ENCODE results near the gene PDZD11.
"Not testable (repeated sequence)": the region's sequence is repeated elsewhere in the genome, so short reads cannot be mapped to it uniquely, and the experiment has no call there.

Gene PDZD11, protein sequence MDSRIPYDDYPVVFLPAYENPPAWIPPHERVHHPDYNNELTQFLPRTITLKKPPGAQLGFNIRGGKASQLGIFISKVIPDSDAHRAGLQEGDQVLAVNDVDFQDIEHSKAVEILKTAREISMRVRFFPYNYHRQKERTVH
- total RNA-seq = 7.4 to 8.3 (median 7.7) reads per million in 3 donors

DNA sequence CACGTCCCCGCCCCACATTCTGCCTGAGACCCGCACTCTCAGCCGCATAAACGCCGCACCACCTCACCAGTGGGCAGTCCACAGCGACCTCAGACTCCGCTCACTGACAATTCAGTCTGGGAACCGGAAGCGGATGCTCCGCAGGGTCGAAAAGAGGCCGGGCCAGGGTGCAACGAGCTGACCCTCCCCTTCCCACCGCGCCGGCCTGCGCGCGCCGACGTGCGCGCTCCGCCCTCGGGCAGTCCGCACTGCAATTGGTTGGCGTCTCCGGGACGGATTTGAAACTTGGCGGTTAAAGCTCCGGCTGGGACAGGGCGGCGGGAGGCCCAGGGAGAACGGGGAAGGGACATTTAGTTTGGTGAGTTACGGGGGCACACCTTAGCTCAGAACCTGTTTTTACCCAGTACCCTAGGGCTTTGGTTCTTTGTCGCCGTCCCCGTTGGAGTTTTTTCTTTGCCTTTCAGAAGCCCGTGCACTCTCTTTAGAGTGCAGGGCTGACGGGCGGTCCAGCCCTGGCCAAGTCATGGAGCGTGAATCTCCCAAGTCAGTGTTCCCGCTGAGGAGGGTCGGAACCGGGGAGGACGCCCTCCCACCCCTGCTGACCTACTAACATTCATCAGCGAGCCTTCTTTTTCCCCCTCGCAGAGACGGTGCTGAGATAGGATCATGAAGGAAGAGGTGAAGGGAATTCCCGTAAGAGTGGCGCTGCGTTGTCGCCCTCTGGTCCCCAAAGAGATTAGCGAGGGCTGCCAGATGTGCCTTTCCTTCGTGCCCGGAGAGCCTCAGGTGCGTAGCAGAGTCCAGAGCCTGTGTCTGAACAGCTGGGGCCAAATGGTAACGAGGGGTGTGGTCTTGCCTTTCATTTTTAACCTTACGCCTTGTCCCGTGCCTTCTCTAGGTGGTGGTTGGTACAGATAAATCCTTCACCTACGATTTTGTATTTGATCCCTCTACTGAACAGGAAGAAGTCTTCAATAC lies at the start of gene PDZD11, which contains the start of gene KIF4A:
PDZD11 (minus strand) TSS at position 135 of the 978 bp plus-strand sequence. CDS start 586 bp downstream, outside the sequence.
KIF4A (plus strand) TSS at position 312 of the 978 bp plus-strand sequence; CDS start at position 667, 355 bp downstream.
- Histone ChIP-seq H3K4me1 (ENCODE audit: control insufficient read depth, insufficient read depth, low read length, poor library complexity, severe bottlenecking) (no peaks in the 10 kb centered on the region), H3K27me3 (replicated peaks; ENCODE audit: control insufficient read depth, insufficient read depth, low read length, poor library complexity, severe bottlenecking) (no peaks in the 10 kb centered on the region), H3K36me3 (ENCODE audit: control insufficient read depth, insufficient read depth, low read length) (no peaks in the 10 kb centered on the region), H3K9me3 (ENCODE audit: control insufficient read depth, low read length) (no peaks in the 10 kb centered on the region), H3K4me3 (ENCODE audit: insufficient read depth, low read depth, low read length, poor library complexity, severe bottlenecking) (peak within 1 kb of the TSS; percentile 62), H3K27ac (ENCODE audit: insufficient read depth, low read length, poor library complexity, severe bottlenecking) (peak within 1 kb of the TSS; percentile 51)
- peak; percentile 55 to 71 (median 64) for DNase-seq

DNA sequence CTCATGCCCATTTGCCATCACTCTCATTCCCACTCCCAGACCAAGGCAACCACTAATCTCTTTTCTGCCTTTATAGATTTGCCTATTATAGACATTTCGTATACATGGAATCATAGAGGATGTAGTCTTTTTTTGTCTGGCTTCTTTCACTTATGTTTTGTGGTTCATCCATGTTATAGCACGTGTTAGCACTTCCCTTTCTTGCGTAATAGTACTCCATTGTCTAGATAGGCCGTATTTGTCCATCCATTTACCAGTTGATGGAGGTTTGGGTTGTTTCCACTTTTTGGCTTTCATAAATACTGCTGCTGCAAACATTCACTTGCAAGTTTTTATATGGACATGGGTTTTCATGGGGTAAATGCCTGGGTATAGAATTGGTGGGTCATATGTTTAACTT lies 48.6 kb upstream of the PDZD11 start:
- no peak overlapping the region for H3K27ac ChIP-seq (ENCODE audit: insufficient read depth, low read length, poor library complexity, severe bottlenecking)
- H3K27me3 ChIP-seq (replicated peaks; ENCODE audit: control insufficient read depth, insufficient read depth, low read length, poor library complexity, severe bottlenecking) = no peaks in the 10 kb centered on the region
- no peaks in the 10 kb centered on the region for H3K4me1 ChIP-seq (ENCODE audit: control insufficient read depth, insufficient read depth, low read length, poor library complexity, severe bottlenecking)
- DNase-seq = no peak
- no peaks in the 10 kb centered on the region for H3K9me3 ChIP-seq (ENCODE audit: control insufficient read depth, low read length)
- no peak overlapping the region for H3K4me3 ChIP-seq (ENCODE audit: insufficient read depth, low read depth, low read length, poor library complexity, severe bottlenecking)
- H3K36me3 ChIP-seq (ENCODE audit: control insufficient read depth, insufficient read depth, low read length) = no peaks in the 10 kb centered on the region

DNA sequence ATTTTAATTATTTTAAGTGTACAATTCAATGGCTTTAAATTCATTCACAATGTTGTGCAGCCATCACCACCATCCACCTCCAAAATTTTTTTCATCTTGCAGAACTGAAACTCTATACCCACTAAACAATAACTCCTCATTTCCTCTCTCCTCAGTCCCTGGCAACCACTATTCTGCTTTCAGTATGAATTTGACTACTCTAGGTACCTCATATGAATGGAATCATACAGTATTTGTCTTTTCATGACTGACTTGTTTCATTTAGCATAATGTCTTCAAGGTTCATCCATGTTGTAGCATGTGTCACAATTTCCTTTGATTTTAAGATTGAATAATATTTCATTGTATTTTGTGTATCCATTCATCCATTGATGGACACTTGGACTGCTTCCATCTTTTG lies 47.0 kb upstream of the PDZD11 start:
- DNase-seq = no peak
- H3K4me1 ChIP-seq (ENCODE audit: control insufficient read depth, insufficient read depth, low read length, poor library complexity, severe bottlenecking) = no peaks in the 10 kb centered on the region

DNA sequence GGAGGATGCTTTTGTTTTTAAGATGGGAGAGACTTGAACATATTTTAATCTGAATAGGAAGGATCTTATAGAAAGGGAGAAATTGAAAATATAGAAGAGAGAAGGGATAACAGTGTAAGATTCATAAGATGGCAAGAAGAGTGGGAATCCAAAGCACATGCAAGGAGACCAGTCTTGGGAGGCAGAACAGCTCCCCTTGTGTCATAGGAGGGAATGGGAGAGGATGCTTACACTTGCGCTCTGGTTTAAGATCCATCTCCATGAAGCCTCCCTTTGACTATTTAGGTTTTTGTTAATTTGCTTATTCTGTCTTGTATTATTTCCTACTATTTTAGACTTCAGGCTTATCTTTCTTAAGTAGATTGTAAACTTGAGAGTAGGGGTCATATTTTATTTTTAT lies 42.9 kb upstream of the PDZD11 start:
- H3K9me3 ChIP-seq (ENCODE audit: control insufficient read depth, low read length) = no peaks in the 10 kb centered on the region
- no peak for DNase-seq
- H3K4me1 ChIP-seq (ENCODE audit: control insufficient read depth, insufficient read depth, low read length, poor library complexity, severe bottlenecking) = no peaks in the 10 kb centered on the region
- H3K36me3 ChIP-seq (ENCODE audit: control insufficient read depth, insufficient read depth, low read length) = no peaks in the 10 kb centered on the region
- H3K27me3 ChIP-seq (replicated peaks; ENCODE audit: control insufficient read depth, insufficient read depth, low read length, poor library complexity, severe bottlenecking) = no peaks in the 10 kb centered on the region
- no peak overlapping the region for H3K27ac ChIP-seq (ENCODE audit: insufficient read depth, low read length, poor library complexity, severe bottlenecking)
- no peak overlapping the region for H3K4me3 ChIP-seq (ENCODE audit: insufficient read depth, low read depth, low read length, poor library complexity, severe bottlenecking)

More for the DNA sequence above, 47.0 kb upstream of the PDZD11 start:
- Histone ChIP-seq H3K27ac (ENCODE audit: insufficient read depth, low read length, poor library complexity, severe bottlenecking) (no peak overlapping the region), H3K9me3 (ENCODE audit: control insufficient read depth, low read length) (no peaks in the 10 kb centered on the region), H3K4me3 (ENCODE audit: insufficient read depth, low read depth, low read length, poor library complexity, severe bottlenecking) (no peak overlapping the region), H3K36me3 (ENCODE audit: control insufficient read depth, insufficient read depth, low read length) (no peaks in the 10 kb centered on the region), H3K27me3 (replicated peaks; ENCODE audit: control insufficient read depth, insufficient read depth, low read length, poor library complexity, severe bottlenecking) (no peaks in the 10 kb centered on the region)

DNA sequence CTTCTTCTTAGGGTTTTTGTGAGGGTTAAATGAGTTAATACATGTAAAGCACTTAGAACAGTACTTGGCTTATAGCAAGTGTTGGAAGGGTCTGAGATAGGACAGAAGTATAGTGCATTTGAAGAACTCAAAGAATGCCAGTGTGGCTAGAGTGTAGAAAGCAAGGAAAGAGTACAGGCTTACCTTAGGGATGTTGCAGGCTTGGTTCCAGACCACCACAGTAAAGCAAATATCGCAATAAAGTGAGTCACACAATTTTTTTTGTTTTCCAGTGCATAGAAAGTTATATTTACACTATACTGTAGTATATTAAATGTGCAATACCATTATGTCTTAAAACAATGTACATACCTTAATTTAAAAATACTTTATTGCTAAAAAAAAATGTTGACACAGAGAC lies 41.4 kb upstream of the PDZD11 start:
- no peaks in the 10 kb centered on the region for H3K27me3 ChIP-seq (replicated peaks; ENCODE audit: control insufficient read depth, insufficient read depth, low read length, poor library complexity, severe bottlenecking)
- H3K36me3 ChIP-seq (ENCODE audit: control insufficient read depth, insufficient read depth, low read length) = no peaks in the 10 kb centered on the region
- H3K9me3 ChIP-seq (ENCODE audit: control insufficient read depth, low read length) = no peaks in the 10 kb centered on the region
- no peak overlapping the region for H3K4me3 ChIP-seq (ENCODE audit: insufficient read depth, low read depth, low read length, poor library complexity, severe bottlenecking)
- no peak for DNase-seq
- no peak overlapping the region for H3K27ac ChIP-seq (ENCODE audit: insufficient read depth, low read length, poor library complexity, severe bottlenecking)
- no peaks in the 10 kb centered on the region for H3K4me1 ChIP-seq (ENCODE audit: control insufficient read depth, insufficient read depth, low read length, poor library complexity, severe bottlenecking)

DNA sequence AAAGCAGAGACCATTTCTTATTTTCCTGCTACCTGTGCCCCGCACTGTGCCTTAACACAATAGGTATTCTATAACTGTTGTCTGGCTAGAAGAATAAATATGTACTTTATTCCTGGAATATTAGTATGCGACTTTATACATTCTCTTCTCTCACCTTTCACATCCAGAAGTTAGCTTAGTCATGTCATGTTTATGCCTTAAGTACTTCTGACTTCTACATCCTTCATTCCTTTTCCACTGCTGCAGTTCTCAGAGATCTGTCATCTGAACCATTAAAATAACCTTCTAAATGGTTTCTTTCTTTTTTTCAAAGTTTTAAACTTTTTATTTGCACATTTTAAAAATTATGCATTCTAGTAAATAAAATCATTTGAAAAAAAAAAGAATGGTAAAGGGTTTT lies 34.6 kb upstream of the PDZD11 start:
- no peak overlapping the region for H3K4me3 ChIP-seq (ENCODE audit: insufficient read depth, low read depth, low read length, poor library complexity, severe bottlenecking)
- no peak for DNase-seq
- H3K27ac ChIP-seq (ENCODE audit: insufficient read depth, low read length, poor library complexity, severe bottlenecking) = no peak overlapping the region
- no peaks in the 10 kb centered on the region for H3K4me1 ChIP-seq (ENCODE audit: control insufficient read depth, insufficient read depth, low read length, poor library complexity, severe bottlenecking)
- no peaks in the 10 kb centered on the region for H3K27me3 ChIP-seq (replicated peaks; ENCODE audit: control insufficient read depth, insufficient read depth, low read length, poor library complexity, severe bottlenecking)
- H3K36me3 ChIP-seq (ENCODE audit: control insufficient read depth, insufficient read depth, low read length) = no peaks in the 10 kb centered on the region
- no peaks in the 10 kb centered on the region for H3K9me3 ChIP-seq (ENCODE audit: control insufficient read depth, low read length)

DNA sequence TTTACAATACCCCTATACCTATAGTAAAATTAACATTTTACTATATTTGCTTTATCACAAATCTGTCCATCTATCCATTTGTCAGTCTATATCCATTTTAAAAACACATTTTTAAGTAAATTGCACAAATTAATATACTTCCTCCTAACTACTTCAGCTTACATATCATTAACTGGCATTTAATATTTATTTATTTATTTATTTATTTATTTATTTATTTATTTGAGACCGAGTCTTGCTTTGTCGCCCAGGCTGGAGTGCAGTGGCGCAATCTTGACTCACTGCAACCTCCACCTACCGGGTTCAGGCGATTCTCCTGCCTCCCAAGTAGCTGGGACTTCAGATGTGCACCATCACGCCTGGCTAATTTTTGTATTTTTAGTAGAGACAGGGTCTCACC lies 33.9 kb upstream of the PDZD11 start:
- DNase-seq; H3K27me3 ChIP-seq (replicated peaks; ENCODE audit: control insufficient read depth, insufficient read depth, low read length, poor library complexity, severe bottlenecking); H3K27ac ChIP-seq (ENCODE audit: insufficient read depth, low read length, poor library complexity, severe bottlenecking): not testable (repeated sequence)

DNA sequence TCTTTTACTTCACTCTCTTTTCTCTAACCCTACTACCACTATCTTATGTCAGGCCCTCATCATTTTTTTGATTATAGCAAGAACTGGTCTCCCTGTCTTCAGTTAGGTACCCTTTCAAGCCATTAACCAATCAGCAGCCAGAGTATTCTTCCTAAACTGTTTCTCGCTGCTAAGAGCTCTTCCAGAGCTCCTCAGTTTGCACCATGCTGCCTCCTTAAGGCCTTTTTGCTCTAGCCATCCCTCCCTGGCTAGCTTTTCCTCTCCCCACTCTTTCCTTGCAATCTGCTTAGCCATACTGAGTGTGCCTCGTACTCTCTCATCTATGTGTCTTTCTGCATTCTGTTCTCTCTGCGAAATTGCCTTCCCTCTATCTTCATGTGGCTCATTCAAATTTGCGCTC lies 33.1 kb upstream of the PDZD11 start:
- Histone ChIP-seq H3K27ac (ENCODE audit: insufficient read depth, low read length, poor library complexity, severe bottlenecking) (no peak overlapping the region), H3K36me3 (ENCODE audit: control insufficient read depth, insufficient read depth, low read length) (no peaks in the 10 kb centered on the region)
- no peak for DNase-seq

More for the DNA sequence above, 33.9 kb upstream of the PDZD11 start:
- H3K4me1 ChIP-seq (ENCODE audit: control insufficient read depth, insufficient read depth, low read length, poor library complexity, severe bottlenecking); H3K9me3 ChIP-seq (ENCODE audit: control insufficient read depth, low read length); H3K36me3 ChIP-seq (ENCODE audit: control insufficient read depth, insufficient read depth, low read length); H3K4me3 ChIP-seq (ENCODE audit: insufficient read depth, low read depth, low read length, poor library complexity, severe bottlenecking): not testable (repeated sequence)

DNA sequence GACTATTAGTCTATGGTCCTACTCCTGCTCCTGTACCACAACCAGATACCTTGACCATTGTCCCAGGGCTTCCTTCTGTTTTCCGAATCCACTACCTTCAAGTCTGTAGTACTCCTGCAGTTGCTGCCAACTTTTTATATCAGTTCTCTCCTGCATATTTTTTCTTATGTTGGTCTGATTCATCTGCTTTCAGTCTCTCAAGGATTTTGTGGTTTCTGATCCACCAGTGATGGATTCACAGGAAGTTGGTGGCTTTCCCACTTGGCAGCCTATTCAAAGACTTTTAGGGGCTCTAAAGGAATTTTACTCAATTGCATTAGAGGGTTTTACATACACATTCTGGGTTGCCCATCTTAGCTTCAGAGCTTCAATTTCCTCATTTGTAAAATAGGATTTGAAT lies 23.8 kb upstream of the PDZD11 start:
- Histone ChIP-seq H3K9me3 (ENCODE audit: control insufficient read depth, low read length) (no peaks in the 10 kb centered on the region), H3K4me1 (ENCODE audit: control insufficient read depth, insufficient read depth, low read length, poor library complexity, severe bottlenecking) (no peaks in the 10 kb centered on the region), H3K4me3 (ENCODE audit: insufficient read depth, low read depth, low read length, poor library complexity, severe bottlenecking) (no peak overlapping the region), H3K27ac (ENCODE audit: insufficient read depth, low read length, poor library complexity, severe bottlenecking) (no peak overlapping the region), H3K27me3 (replicated peaks; ENCODE audit: control insufficient read depth, insufficient read depth, low read length, poor library complexity, severe bottlenecking) (no peaks in the 10 kb centered on the region), H3K36me3 (ENCODE audit: control insufficient read depth, insufficient read depth, low read length) (no peaks in the 10 kb centered on the region)
- no peak for DNase-seq

More for the DNA sequence above, 33.1 kb upstream of the PDZD11 start:
- Histone ChIP-seq H3K9me3 (ENCODE audit: control insufficient read depth, low read length) (no peaks in the 10 kb centered on the region), H3K27me3 (replicated peaks; ENCODE audit: control insufficient read depth, insufficient read depth, low read length, poor library complexity, severe bottlenecking) (no peaks in the 10 kb centered on the region), H3K4me1 (ENCODE audit: control insufficient read depth, insufficient read depth, low read length, poor library complexity, severe bottlenecking) (no peaks in the 10 kb centered on the region), H3K4me3 (ENCODE audit: insufficient read depth, low read depth, low read length, poor library complexity, severe bottlenecking) (no peak overlapping the region)

DNA sequence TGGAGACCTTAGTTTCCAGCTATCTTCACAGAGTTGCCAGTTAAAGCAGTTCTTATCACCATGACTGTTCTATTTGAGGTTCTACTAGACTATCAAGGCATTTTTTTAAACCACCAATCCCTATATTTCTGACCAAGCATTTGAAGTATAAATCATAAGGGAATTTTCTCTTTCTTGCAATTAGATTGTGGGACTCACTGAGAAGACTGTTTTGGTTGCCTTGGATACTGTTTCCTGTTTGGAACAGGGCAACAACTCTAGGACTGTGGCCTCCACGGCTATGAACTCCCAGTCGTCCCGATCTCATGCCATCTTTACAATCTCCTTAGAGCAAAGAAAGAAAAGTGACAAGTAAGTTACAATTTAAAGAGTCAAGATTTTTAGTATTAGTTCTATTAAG lies 12.0 kb upstream of the PDZD11 start:
- Histone ChIP-seq H3K4me1 (ENCODE audit: control insufficient read depth, insufficient read depth, low read length, poor library complexity, severe bottlenecking) (no peaks in the 10 kb centered on the region), H3K36me3 (ENCODE audit: control insufficient read depth, insufficient read depth, low read length) (no peaks in the 10 kb centered on the region), H3K27me3 (replicated peaks; ENCODE audit: control insufficient read depth, insufficient read depth, low read length, poor library complexity, severe bottlenecking) (no peaks in the 10 kb centered on the region), H3K4me3 (ENCODE audit: insufficient read depth, low read depth, low read length, poor library complexity, severe bottlenecking) (no peak overlapping the region), H3K27ac (ENCODE audit: insufficient read depth, low read length, poor library complexity, severe bottlenecking) (no peak overlapping the region), H3K9me3 (ENCODE audit: control insufficient read depth, low read length) (no peaks in the 10 kb centered on the region)
- DNase-seq = no peak
